Tibial nerve (tissue), 4 donors: ENCODE measurements around the gene SCD. TPM values are rescaled to one million over a fixed set of nuclear protein-coding genes. Genes with fewer than 3 reads are reported as not detected.

ENCODE experiments used
- DNase-seq, 2 donors: peaks; one replicate each; pipeline ENCODE4 v3.0.0-alpha.2; 2019; ENCODE audit warnings: low spot score in 2 of 2
- H3K27ac ChIP-seq, 4 donors: fragments of 200-600 bp; sonication (generic) in 3 of 4; one replicate each; pipeline ENCODE4 v1.5.1; 2017 to 2019; ENCODE audit warnings: mild to moderate bottlenecking in 1 of 4
- H3K27me3 ChIP-seq, 2 donors: fragments of 200-600 bp; sonication (generic) in 1 of 2; one replicate each; pipeline versions ENCODE4 v1.5.1 to v1.6.0; 2017 to 2019
- H3K36me3 ChIP-seq, 3 donors: fragments of 200-600 bp; sonication (generic); one replicate each; pipeline ENCODE4 v1.5.1; 2018 to 2019
- H3K4me1 ChIP-seq, 4 donors: fragments of 200-600 bp; sonication (generic) in 3 of 4; one replicate each; pipeline ENCODE4 v1.5.1; 2017 to 2019
- H3K4me3 ChIP-seq, 4 donors: fragments of 200-600 bp; sonication (generic) in 3 of 4; one replicate each; pipeline ENCODE4 v1.5.1; 2017 to 2019; ENCODE audit warnings: mild to moderate bottlenecking in 1 of 4, moderate library complexity in 1 of 4
- H3K9me3 ChIP-seq, 4 donors: fragments of 200-600 bp; sonication (generic) in 3 of 4; one replicate each; pipeline ENCODE4 v1.5.1; 2017 to 2019
- CTCF ChIP-seq, 5 experiments: fragments of 200-600 bp in 3 of 5; fragments of 450-650 bp in 2 of 5; sonication (generic) in 3 of 5; IDR thresholded peaks; one replicate each; pipeline ENCODE4 v1.5.1; 2016 to 2019; ENCODE audit warnings: antibody characterized with exemption in 5 of 5, mild to moderate bottlenecking in 3 of 5, moderate library complexity in 2 of 5
- EP300 ChIP-seq, 2 donors: sonication (generic); formaldehyde crosslinking; IDR thresholded peaks; one replicate each; pipeline ENCODE4 v1.6.1; 2017; ENCODE audit warnings: antibody characterized with exemption in 2 of 2, mild to moderate bottlenecking in 1 of 2
- POLR2A ChIP-seq, 2 donors: fragments of 450-650 bp; IDR thresholded peaks; one replicate each; pipeline ENCODE4 v1.6.1; 2017; ENCODE audit warnings: antibody characterized with exemption in 2 of 2, mild to moderate bottlenecking in 2 of 2, moderate library complexity in 2 of 2
- WGBS, 2 donors: methylation state at CpG; one replicate each; pipeline ENCODE4 v1.1.5; 2018; 5-methylcytosine and 5-hydroxymethylcytosine counted together
- total RNA-seq, 4 donors: library from RNA; depleted of rRNA; stranded (reverse); fragments of >200 nt; gene quantifications; one replicate each; pipeline ENCODE4 v1.1.0, GENCODE V29; 2016

The SCD gene
- total RNA-seq, 4 donors from 2014 or later, result 118 to 500 (median 249) TPM

GRCh38 chr10:100377830-100378229 lies 30.8 kb downstream of the SCD start:
- no peak for DNase-seq
- Histone ChIP-seq H3K4me1 (peaks cover 0 to 27% (median 10%) of the 10 kb centered on the region in 4 donors), H3K4me3 (no peak overlapping the region), H3K27me3 (no peaks in the 10 kb centered on the region), H3K36me3 (peaks cover 0 to 21% (median 0%) of the 10 kb centered on the region in 3 donors), H3K9me3 (no peaks in the 10 kb centered on the region), H3K27ac (no peak overlapping the region)
- 80 to 89% methylated on average over 5 of the region's 5 CpGs for WGBS, 2 donors
- TF ChIP-seq POLR2A (IDR thresholded peaks at IDR 0.05), result no peak
- no peak for TF ChIP-seq EP300 (IDR thresholded peaks at IDR 0.05)
- TF ChIP-seq CTCF (IDR thresholded peaks at IDR 0.05), result no peak

GRCh38 chr10:100380400-100380799 lies 33.4 kb downstream of the SCD start:
- no peaks in the 10 kb centered on the region for H3K27me3 ChIP-seq
- 91 to 97% methylated on average over 3 of the region's 3 CpGs for WGBS, 2 donors
- peaks cover 0 to 10% (median 2%) of the 10 kb centered on the region in 4 donors for H3K4me1 ChIP-seq
- no peak for DNase-seq
- no peak overlapping the region for H3K27ac ChIP-seq
- peaks cover 0 to 44% (median 0%) of the 10 kb centered on the region in 3 donors for H3K36me3 ChIP-seq
- H3K4me3 ChIP-seq, result no peak overlapping the region
- H3K9me3 ChIP-seq, result no peaks in the 10 kb centered on the region
- no peak for TF ChIP-seq EP300 (IDR thresholded peaks at IDR 0.05)
- TF ChIP-seq POLR2A (IDR thresholded peaks at IDR 0.05), result no peak
- TF ChIP-seq CTCF (IDR thresholded peaks at IDR 0.05), result no peak

DNA sequence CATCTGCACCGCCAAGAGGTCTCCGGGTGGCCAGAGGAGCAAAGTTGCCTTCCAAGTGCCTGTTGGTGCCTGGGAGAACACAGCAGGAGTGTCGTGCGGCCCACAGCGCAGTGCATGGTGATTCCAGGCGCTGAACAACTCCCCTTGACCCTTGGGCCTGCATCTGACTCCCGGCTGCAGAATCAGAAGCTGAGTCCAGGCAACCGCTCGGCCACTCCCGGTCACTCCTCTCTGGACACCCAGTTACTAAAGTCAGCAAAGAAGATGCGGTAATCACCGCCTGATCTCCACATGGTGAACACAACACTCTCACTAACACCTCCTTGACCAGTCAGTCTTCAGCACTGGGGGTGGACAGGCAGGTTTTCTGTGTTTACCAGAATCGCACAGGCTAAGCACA lies 35.5 kb downstream of the SCD start:
- Histone ChIP-seq H3K27me3 (no peaks in the 10 kb centered on the region), H3K36me3 (peaks cover 0 to 66% (median 0%) of the 10 kb centered on the region in 3 donors), H3K27ac (no peak overlapping the region), H3K4me1 (no peaks in the 10 kb centered on the region), H3K4me3 (no peak overlapping the region), H3K9me3 (no peaks in the 10 kb centered on the region)
- DNase-seq, result no peak
- 93 to 96% methylated on average over 13 of the region's 13 CpGs for WGBS, 2 donors
- TF ChIP-seq EP300 (IDR thresholded peaks at IDR 0.05), result no peak
- no peak for TF ChIP-seq POLR2A (IDR thresholded peaks at IDR 0.05)
- TF ChIP-seq CTCF (IDR thresholded peaks at IDR 0.05), result no peak

GRCh38 chr10:100383251-100383650 lies 36.2 kb downstream of the SCD start:
- no peak for TF ChIP-seq EP300 (IDR thresholded peaks at IDR 0.05)
- no peak for TF ChIP-seq CTCF (IDR thresholded peaks at IDR 0.05)
- TF ChIP-seq POLR2A (IDR thresholded peaks at IDR 0.05), result no peak
- Histone ChIP-seq H3K4me3 (no peak overlapping the region), H3K27me3 (no peaks in the 10 kb centered on the region), H3K9me3 (no peaks in the 10 kb centered on the region), H3K27ac (no peak overlapping the region), H3K36me3 (peaks cover 0 to 73% (median 0%) of the 10 kb centered on the region in 3 donors), H3K4me1 (no peaks in the 10 kb centered on the region)
- WGBS, 2 donors, result 76 to 85% methylated on average over 2 of the region's 2 CpGs
- DNase-seq, result no peak

- Histone ChIP-seq H3K4me1 (no peaks in the 10 kb centered on the region), H3K27ac (no peak overlapping the region), H3K4me3 (no peak overlapping the region), H3K36me3 (peaks cover 0 to 24% (median 0%) of the 10 kb centered on the region in 3 donors), H3K9me3 (no peaks in the 10 kb centered on the region), H3K27me3 (no peaks in the 10 kb centered on the region)
- TF ChIP-seq POLR2A (IDR thresholded peaks at IDR 0.05) (no peak), EP300 (IDR thresholded peaks at IDR 0.05) (no peak), CTCF (IDR thresholded peaks at IDR 0.05) (no peak)
- DNase-seq, result no peak
- WGBS, 2 donors, result 72 to 75% methylated on average over 4 of the region's 4 CpGs
Observed at GRCh38 chr10:100391163-100392002, 44.4 kb downstream of the SCD start.
